Natural killer cell (primary cell): Measurements from ENCODE around the gene EXOC6B. TPM values are rescaled to one million over a fixed set of nuclear protein-coding genes. Genes with fewer than 3 reads are reported as not detected.

Experiments
- ATAC-seq, 3 donors: fragments of 150-1000 bp in 2 of 3; fragments of 200-7000 bp in 1 of 3; cut with Tn5 transposase; 1 replicate in 1 of 3; 2 replicates in 2 of 3; pipeline ENCODE4 v1.10.0; 2021; ENCODE audit warnings: mild to moderate bottlenecking in 2 of 3, moderate library complexity in 2 of 3
- DNase-seq, 2 donors: peaks; one replicate each; pipeline versions ENCODE4 v3.0.0 to v3.0.0-alpha.2; 2013 to 2021; ENCODE audit warnings: mixed read lengths in 1 of 2
- H3K27ac ChIP-seq: one replicate; pipeline ENCODE4 v1.5.1; 2013; ENCODE audit warnings: mild to moderate bottlenecking, low read length
- H3K27me3 ChIP-seq: one replicate; pipeline ENCODE4 v1.6.1; 2013; ENCODE audit warnings: low read length; ENCODE audit not compliant: control insufficient read depth, insufficient read depth
- H3K36me3 ChIP-seq: one replicate; pipeline ENCODE4 v1.6.1; 2013; ENCODE audit warnings: low read length; ENCODE audit not compliant: control insufficient read depth, insufficient read depth
- H3K4me1 ChIP-seq: one replicate; pipeline ENCODE4 v1.6.1; 2013; ENCODE audit warnings: low read length; ENCODE audit not compliant: control insufficient read depth, insufficient read depth
- H3K4me3 ChIP-seq: one replicate; pipeline ENCODE4 v1.5.1; 2013; ENCODE audit warnings: low read length
- H3K9me3 ChIP-seq: one replicate; pipeline ENCODE4 v1.6.1; 2013; ENCODE audit warnings: low read length; ENCODE audit not compliant: control insufficient read depth, insufficient read depth
- H3K27ac Mint-ChIP-seq, 2 donors: one replicate each; pipeline ENCODE4 v1.8.0; 2022; ENCODE audit warnings: mild to moderate bottlenecking in 2 of 2, mixed read lengths in 2 of 2, moderate library complexity in 1 of 2
- H3K27me3 Mint-ChIP-seq, 2 donors: one replicate each; pipeline ENCODE4 v1.8.0; 2022; ENCODE audit warnings: low read depth in 2 of 2, mixed read lengths in 2 of 2
- H3K36me3 Mint-ChIP-seq: one replicate; pipeline ENCODE4 v1.8.0; 2022; ENCODE audit warnings: mixed read lengths
- H3K4me1 Mint-ChIP-seq, 2 donors: one replicate each; pipeline ENCODE4 v1.8.0; 2022; ENCODE audit warnings: mixed read lengths in 2 of 2
- H3K4me3 Mint-ChIP-seq: one replicate; pipeline ENCODE4 v1.8.0; 2022; ENCODE audit warnings: mild to moderate bottlenecking, moderate library complexity, mixed read lengths
- H3K9me3 Mint-ChIP-seq, 2 donors: one replicate each; pipeline ENCODE4 v1.8.0; 2022; ENCODE audit warnings: mixed read lengths in 2 of 2
- CTCF ChIP-seq: fragments of 200-600 bp; IDR thresholded peaks from one replicate; pipeline ENCODE4 v1.8.0; 2022; ENCODE audit warnings: antibody characterized with exemption
- WGBS: methylation state at CpG from one replicate; pipeline ENCODE4 v1.1.7; 2013; ENCODE audit warnings: missing lambda C conversion rate; ENCODE audit not compliant: insufficient coverage; 5-methylcytosine and 5-hydroxymethylcytosine counted together
- intact Hi-C: fragments of 100-400 bp; cut with micrococcal nuclease; formaldehyde crosslinking; loops from one replicate; pipeline ENCODE4 v1.14.2; 2022
- total RNA-seq, 4 donors: library from RNA; stranded (reverse); fragments of 120-200 nt in 1 of 4; gene quantifications; one replicate each; pipeline versions ENCODE4 v1.2.3 to v1.2.4, GENCODE V29; 2013 to 2022

Gene EXOC6B
- total RNA-seq, 3 donors from 2014 or later (not counting 1 experiment from before 2014, with no cell fraction given): 16.6 to 17.2 (median 17.1) TPM

- no peaks in the 10 kb centered on the region for H3K4me1 Mint-ChIP-seq
- 100% methylated on average over 2 of the region's 2 CpGs for WGBS
- intact Hi-C loops: no loop called here
- no peaks in the 10 kb centered on the region for H3K27me3 ChIP-seq
- no peaks in the 10 kb centered on the region for H3K4me1 ChIP-seq
- H3K9me3 ChIP-seq: no peaks in the 10 kb centered on the region
- no peak overlapping the region for H3K27ac ChIP-seq
- DNase-seq: no peak
- H3K36me3 ChIP-seq: no peaks in the 10 kb centered on the region
- H3K27me3 Mint-ChIP-seq: no peaks in the 10 kb centered on the region
- H3K9me3 Mint-ChIP-seq: no peaks in the 10 kb centered on the region
- TF ChIP-seq CTCF: no peak
- H3K36me3 Mint-ChIP-seq: no peaks in the 10 kb centered on the region
- H3K4me3 ChIP-seq: no peak overlapping the region
- H3K4me3 Mint-ChIP-seq: no peak overlapping the region
- ATAC-seq: no peak
- H3K27ac Mint-ChIP-seq: no peak overlapping the region
These were observed 82.4 kb downstream of the EXOC6B start for GRCh38 chr2:72743481-72743880.

- intact Hi-C loops: no loop called here
- Histone ChIP-seq H3K27ac (no peak overlapping the region), H3K27me3 (no peaks in the 10 kb centered on the region), H3K4me1 (no peaks in the 10 kb centered on the region), H3K4me3 (no peak overlapping the region), H3K36me3 (no peaks in the 10 kb centered on the region), H3K9me3 (no peaks in the 10 kb centered on the region)
- TF ChIP-seq CTCF: no peak
- H3K4me3 Mint-ChIP-seq: no peak overlapping the region
- ATAC-seq (no peak), DNase-seq (no peak)
- H3K27me3 Mint-ChIP-seq: no peaks in the 10 kb centered on the region
- H3K27ac Mint-ChIP-seq: no peak overlapping the region
- H3K4me1 Mint-ChIP-seq: no peaks in the 10 kb centered on the region
- H3K36me3 Mint-ChIP-seq: no peaks in the 10 kb centered on the region
- H3K9me3 Mint-ChIP-seq: no peaks in the 10 kb centered on the region
These were observed 87.7 kb downstream of the EXOC6B start for GRCh38 chr2:72738096-72738495.

- Mint-ChIP-seq H3K27me3 (no peaks in the 10 kb centered on the region), H3K4me1 (no peaks in the 10 kb centered on the region), H3K27ac (no peak overlapping the region), H3K4me3 (no peak overlapping the region), H3K9me3 (no peaks in the 10 kb centered on the region), H3K36me3 (no peaks in the 10 kb centered on the region)
- ATAC-seq: no peak
- Histone ChIP-seq H3K27me3 (no peaks in the 10 kb centered on the region), H3K4me3 (no peak overlapping the region), H3K27ac (no peak overlapping the region), H3K36me3 (no peaks in the 10 kb centered on the region), H3K9me3 (no peaks in the 10 kb centered on the region), H3K4me1 (no peaks in the 10 kb centered on the region)
- no peak for DNase-seq
- intact Hi-C loops: no loop called here
- TF ChIP-seq CTCF: no peak
- WGBS: 100% methylated on average over 1 of the region's 2 CpGs
These were observed 91.4 kb downstream of the EXOC6B start for GRCh38 chr2:72734432-72734831.

- Histone ChIP-seq H3K9me3 (no peaks in the 10 kb centered on the region), H3K36me3 (no peaks in the 10 kb centered on the region), H3K27me3 (no peaks in the 10 kb centered on the region), H3K4me1 (no peaks in the 10 kb centered on the region), H3K27ac (no peak overlapping the region), H3K4me3 (no peak overlapping the region)
- DNase-seq (no peak), ATAC-seq (no peak)
- no peaks in the 10 kb centered on the region for H3K4me1 Mint-ChIP-seq
- H3K9me3 Mint-ChIP-seq: no peaks in the 10 kb centered on the region
- H3K4me3 Mint-ChIP-seq: no peak overlapping the region
- TF ChIP-seq CTCF: no peak
- H3K36me3 Mint-ChIP-seq: no peaks in the 10 kb centered on the region
- 80% methylated on average over 1 of the region's 2 CpGs for WGBS
- H3K27ac Mint-ChIP-seq: no peak overlapping the region
- H3K27me3 Mint-ChIP-seq: no peaks in the 10 kb centered on the region
- intact Hi-C loops: no loop called here
These were observed 94.7 kb downstream of the EXOC6B start for GRCh38 chr2:72731116-72731515.
